OCI-LY1 (cell line): ENCODE data around the gene WWOX.

Source experiments
- H2AFZ ChIP-seq: fragments of 200-600 bp; sonication (generic), shearing (Covaris generic); 2 replicates; pipeline ENCODE4 v1.6.0; 2014; ENCODE audit warnings: antibody characterized with exemption, mild to moderate bottlenecking, low read length
- H3F3A ChIP-seq: fragments of 200-600 bp; sonication (generic), shearing (Covaris generic); 2 replicates; pipeline ENCODE4 v1.6.0; 2014; ENCODE audit warnings: mild to moderate bottlenecking, antibody characterized with exemption, low read length, moderate library complexity; ENCODE audit not compliant: insufficient read depth
- H3K27ac ChIP-seq: fragments of 200-600 bp; sonication (generic); 2 replicates; pipeline ENCODE4 v1.5.1; 2014; ENCODE audit warnings: low read length, mixed run types, mild to moderate bottlenecking, low read depth; ENCODE audit not compliant: poor library complexity, severe bottlenecking
- H3K27me3 ChIP-seq: fragments of 200-600 bp; sonication (generic); 2 replicates; pipeline ENCODE4 v1.6.0; 2014; ENCODE audit warnings: antibody characterized with exemption, mild to moderate bottlenecking, low read length, moderate library complexity; ENCODE audit not compliant: insufficient read depth
- H3K36me3 ChIP-seq: fragments of 200-600 bp; sonication (generic); 2 replicates; pipeline ENCODE4 v1.6.1; 2014; ENCODE audit warnings: mild to moderate bottlenecking, antibody characterized with exemption, low read length, moderate library complexity, mixed read lengths; ENCODE audit not compliant: insufficient read depth
- H3K4me1 ChIP-seq: fragments of 200-600 bp; sonication (generic); 2 replicates; pipeline ENCODE4 v1.5.1; 2014; ENCODE audit warnings: mild to moderate bottlenecking, low read length, moderate library complexity; ENCODE audit not compliant: insufficient read depth, severe bottlenecking
- H3K4me2 ChIP-seq: fragments of 200-600 bp; sonication (generic), shearing (Covaris generic); 2 replicates; pipeline ENCODE4 v1.6.1; 2014; ENCODE audit warnings: low read length
- H3K4me3 ChIP-seq: fragments of 200-600 bp; sonication (generic); 2 replicates; pipeline ENCODE4 v1.5.1; 2014; ENCODE audit warnings: low read length, low read depth, mild to moderate bottlenecking, mixed read lengths; ENCODE audit not compliant: poor library complexity, severe bottlenecking
- H3K79me2 ChIP-seq: fragments of 200-600 bp; shearing (Covaris generic); 2 replicates; pipeline ENCODE4 v1.6.1; 2016; ENCODE audit warnings: mixed run types, low read length, mixed read lengths; ENCODE audit not compliant: insufficient read depth
- H3K9ac ChIP-seq: fragments of 200-600 bp; sonication (generic), shearing (Covaris generic); 2 replicates; pipeline ENCODE4 v1.6.1; 2014; ENCODE audit warnings: mild to moderate bottlenecking, low read length, mixed read lengths
- H3K9me2 ChIP-seq: fragments of 200-600 bp; sonication (generic), shearing (Covaris generic); 2 replicates; pipeline ENCODE4 v1.6.1; 2014; ENCODE audit warnings: low read depth, mild to moderate bottlenecking, low read length, mixed read lengths
- H3K9me3 ChIP-seq: fragments of 200-600 bp; shearing (Covaris generic); 2 replicates; pipeline ENCODE4 v1.6.1; 2014; ENCODE audit warnings: low read length, mixed read lengths
- H4K20me1 ChIP-seq: fragments of 200-600 bp; sonication (generic), shearing (Covaris generic); 2 replicates; pipeline ENCODE4 v1.6.0; 2016; ENCODE audit warnings: mild to moderate bottlenecking, low read length; ENCODE audit not compliant: insufficient read depth
- EZH2 ChIP-seq: fragments of 200-600 bp; sonication (generic), shearing (Covaris generic); IDR thresholded peaks from 2 replicates; pipeline ENCODE4 v1.8.0; 2017; ENCODE audit warnings: borderline replicate concordance, mixed run types, mild to moderate bottlenecking, antibody characterized with exemption, low read length, moderate library complexity, mixed read lengths
- TF ChIP-seq, protein P1 (sequence below): fragments of 200-600 bp; sonication (generic), shearing (Covaris generic); IDR thresholded peaks from 2 replicates; pipeline ENCODE4 v1.5.1; 2017; ENCODE audit warnings: mild to moderate bottlenecking, antibody characterized with exemption, low read length, moderate library complexity, mixed read lengths

WWOX gene

GRCh38 chr16:78817200-78817739, 717.8 kb downstream of the WWOX start:
- no peaks in the 10 kb centered on the region for H3K27me3 ChIP-seq
- no peak overlapping the region for H3K4me2 ChIP-seq
- H3K9me2 ChIP-seq = no peaks in the 10 kb centered on the region
- H3K4me1 ChIP-seq = no peaks in the 10 kb centered on the region
- H3K27ac ChIP-seq = no peak overlapping the region
- H2AFZ ChIP-seq = no peak overlapping the region
- H3K9ac ChIP-seq = no peak overlapping the region
- H3F3A ChIP-seq = no peaks in the 10 kb centered on the region
- no peaks in the 10 kb centered on the region for H3K79me2 ChIP-seq
- H3K36me3 ChIP-seq = no peaks in the 10 kb centered on the region
- H3K9me3 ChIP-seq = no peaks in the 10 kb centered on the region
- no peak for TF ChIP-seq EZH2
- TF ChIP-seq, protein P1, sequence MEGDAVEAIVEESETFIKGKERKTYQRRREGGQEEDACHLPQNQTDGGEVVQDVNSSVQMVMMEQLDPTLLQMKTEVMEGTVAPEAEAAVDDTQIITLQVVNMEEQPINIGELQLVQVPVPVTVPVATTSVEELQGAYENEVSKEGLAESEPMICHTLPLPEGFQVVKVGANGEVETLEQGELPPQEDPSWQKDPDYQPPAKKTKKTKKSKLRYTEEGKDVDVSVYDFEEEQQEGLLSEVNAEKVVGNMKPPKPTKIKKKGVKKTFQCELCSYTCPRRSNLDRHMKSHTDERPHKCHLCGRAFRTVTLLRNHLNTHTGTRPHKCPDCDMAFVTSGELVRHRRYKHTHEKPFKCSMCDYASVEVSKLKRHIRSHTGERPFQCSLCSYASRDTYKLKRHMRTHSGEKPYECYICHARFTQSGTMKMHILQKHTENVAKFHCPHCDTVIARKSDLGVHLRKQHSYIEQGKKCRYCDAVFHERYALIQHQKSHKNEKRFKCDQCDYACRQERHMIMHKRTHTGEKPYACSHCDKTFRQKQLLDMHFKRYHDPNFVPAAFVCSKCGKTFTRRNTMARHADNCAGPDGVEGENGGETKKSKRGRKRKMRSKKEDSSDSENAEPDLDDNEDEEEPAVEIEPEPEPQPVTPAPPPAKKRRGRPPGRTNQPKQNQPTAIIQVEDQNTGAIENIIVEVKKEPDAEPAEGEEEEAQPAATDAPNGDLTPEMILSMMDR = no peak
- no peaks in the 10 kb centered on the region for H4K20me1 ChIP-seq
- H3K4me3 ChIP-seq = no peak overlapping the region

DNA sequence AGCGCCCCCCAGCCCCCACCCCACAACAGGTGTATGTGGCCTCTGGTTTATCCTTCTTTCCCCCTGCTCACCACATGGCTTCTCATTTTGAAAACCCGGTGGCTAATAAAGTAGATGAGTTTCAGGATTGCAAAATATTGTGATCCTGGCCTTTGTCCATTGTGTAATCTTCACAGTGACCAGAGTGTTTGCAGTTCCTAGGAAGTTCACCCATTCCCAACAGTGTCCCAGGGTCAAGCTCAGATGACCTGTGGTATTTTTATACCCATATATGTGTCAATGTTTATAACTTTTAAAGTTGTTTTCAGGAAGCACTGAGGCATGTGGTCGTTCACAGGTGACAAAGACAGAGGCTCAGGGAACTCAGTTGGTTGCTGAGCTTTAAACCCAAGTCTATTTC, 721.9 kb downstream of the WWOX start:
- no peaks in the 10 kb centered on the region for H3K9me2 ChIP-seq
- no peaks in the 10 kb centered on the region for H3K27me3 ChIP-seq
- H2AFZ ChIP-seq = no peak overlapping the region
- H3K9ac ChIP-seq = no peak overlapping the region
- H3K79me2 ChIP-seq = no peaks in the 10 kb centered on the region
- H4K20me1 ChIP-seq = no peaks in the 10 kb centered on the region
- no peaks in the 10 kb centered on the region for H3K4me1 ChIP-seq
- H3K27ac ChIP-seq = no peak overlapping the region
- H3K9me3 ChIP-seq = no peaks in the 10 kb centered on the region
- no peak overlapping the region for H3K4me3 ChIP-seq
- TF ChIP-seq, protein P1 = no peak
- TF ChIP-seq EZH2 = no peak
- no peaks in the 10 kb centered on the region for H3F3A ChIP-seq
- H3K4me2 ChIP-seq = no peak overlapping the region
- H3K36me3 ChIP-seq = no peaks in the 10 kb centered on the region

DNA sequence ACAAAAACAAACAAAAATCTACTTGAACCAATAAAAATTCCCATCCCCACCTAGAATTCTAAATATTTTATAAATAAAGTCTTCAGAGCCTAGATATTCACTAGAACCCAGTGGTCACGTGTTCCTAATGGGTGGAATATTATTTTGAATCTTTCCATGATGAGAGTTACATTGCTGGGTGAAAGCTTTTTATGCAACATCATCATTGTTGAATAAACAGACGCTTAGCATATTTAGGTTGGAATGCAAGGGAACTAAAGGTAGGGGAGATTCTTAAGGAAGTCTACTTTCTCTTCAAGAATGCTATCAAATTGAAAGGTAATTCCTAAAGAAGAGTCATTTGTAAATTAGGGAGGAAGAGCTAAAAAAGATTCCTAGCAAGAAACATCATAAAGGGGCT, 723.1 kb downstream of the WWOX start:
- no peaks in the 10 kb centered on the region for H3K79me2 ChIP-seq
- no peaks in the 10 kb centered on the region for H3K27me3 ChIP-seq
- no peaks in the 10 kb centered on the region for H3K9me2 ChIP-seq
- no peaks in the 10 kb centered on the region for H3K36me3 ChIP-seq
- no peaks in the 10 kb centered on the region for H4K20me1 ChIP-seq
- no peaks in the 10 kb centered on the region for H3F3A ChIP-seq
- H3K9ac ChIP-seq = no peak overlapping the region
- no peaks in the 10 kb centered on the region for H3K4me1 ChIP-seq
- H3K4me2 ChIP-seq = no peak overlapping the region
- TF ChIP-seq, protein P1 = no peak
- TF ChIP-seq EZH2 = no peak
- H3K9me3 ChIP-seq = no peaks in the 10 kb centered on the region
- H3K27ac ChIP-seq = no peak overlapping the region
- H2AFZ ChIP-seq = no peak overlapping the region
- no peak overlapping the region for H3K4me3 ChIP-seq
